Liver (tissue), 9 donors: ENCODE measurements around the gene CAPN10. TPM values are rescaled to one million over a fixed set of nuclear protein-coding genes. Genes with fewer than 3 reads are reported as not detected.

ENCODE experiments used
- DNase-seq: peaks from one replicate; pipeline ENCODE4 v3.0.0-alpha.2; 2017; ENCODE audit warnings: low spot score
- H3K27ac ChIP-seq, 2 donors: one replicate each; pipeline ENCODE4 v1.7.0; 2013; ENCODE audit warnings: inconsistent platforms in 2 of 2, low read length in 2 of 2, control low read depth in 1 of 2, low read depth in 1 of 2, mild to moderate bottlenecking in 1 of 2
- H3K27me3 ChIP-seq, 4 donors: one replicate each; pipeline versions ENCODE4 v1.6.1 to v1.7.0; 2013; ENCODE audit warnings: low read length in 3 of 4, inconsistent platforms in 1 of 4, mild to moderate bottlenecking in 1 of 4, moderate library complexity in 1 of 4; ENCODE audit not compliant: control insufficient read depth in 4 of 4, insufficient read depth in 4 of 4
- H3K36me3 ChIP-seq, 4 donors: one replicate each; pipeline versions ENCODE4 v1.6.1 to v1.7.0; 2013; ENCODE audit warnings: low read length in 3 of 4, mild to moderate bottlenecking in 3 of 4, low read depth in 1 of 4, moderate library complexity in 1 of 4; ENCODE audit not compliant: control insufficient read depth in 4 of 4, insufficient read depth in 3 of 4
- H3K4me1 ChIP-seq, 4 donors: one replicate each; pipeline versions ENCODE4 v1.6.1 to v1.7.0; 2013; ENCODE audit warnings: low read length in 3 of 4, mild to moderate bottlenecking in 3 of 4, moderate library complexity in 1 of 4; ENCODE audit not compliant: control insufficient read depth in 4 of 4, insufficient read depth in 4 of 4
- H3K4me3 ChIP-seq, 3 donors: one replicate each; pipeline versions ENCODE4 v1.6.1 to v1.7.0; 2013; ENCODE audit warnings: low read length in 3 of 3, control low read depth in 1 of 3, low read depth in 1 of 3, mild to moderate bottlenecking in 1 of 3
- H3K9ac ChIP-seq, 2 donors: one replicate each; pipeline ENCODE4 v1.7.0; 2013; ENCODE audit warnings: low read length in 2 of 2, mild to moderate bottlenecking in 2 of 2, moderate library complexity in 2 of 2, control low read depth in 1 of 2, low read depth in 1 of 2
- H3K9me3 ChIP-seq, 4 donors: one replicate each; pipeline versions ENCODE4 v1.6.1 to v1.7.0; 2013; ENCODE audit warnings: low read length in 3 of 4; ENCODE audit not compliant: control insufficient read depth in 4 of 4
- ATF3 ChIP-seq: IDR thresholded peaks from 2 replicates; pipeline ENCODE4 v1.6.1; 2016; ENCODE audit warnings: antibody characterized with exemption
- EGR1 ChIP-seq, 2 donors: IDR thresholded peaks; 2 replicates each; pipeline ENCODE4 v1.6.1; 2016 to 2018; ENCODE audit warnings: antibody characterized with exemption in 2 of 2, low read depth in 2 of 2
- FOXA1 ChIP-seq: IDR thresholded peaks from 2 replicates; pipeline ENCODE4 v1.6.1; 2016; ENCODE audit warnings: antibody characterized with exemption
- FOXA2 ChIP-seq: IDR thresholded peaks from 2 replicates; pipeline ENCODE4 v1.6.1; 2016; ENCODE audit warnings: antibody characterized with exemption
- GABPA ChIP-seq, 2 donors: IDR thresholded peaks in 1 of 2; conservative IDR thresholded peaks in 1 of 2; 2 replicates each; pipeline ENCODE4 v1.6.1; 2016; ENCODE audit warnings: antibody characterized with exemption in 2 of 2, mild to moderate bottlenecking in 1 of 2, moderate library complexity in 1 of 2
- HNF4A ChIP-seq, 2 donors: conservative IDR thresholded peaks; 2 replicates each; pipeline ENCODE4 v1.6.1; 2016; ENCODE audit warnings: antibody characterized with exemption in 2 of 2, mild to moderate bottlenecking in 2 of 2
- JUND ChIP-seq, 2 donors: IDR thresholded peaks; 2 replicates each; pipeline ENCODE4 v1.6.1; 2016; ENCODE audit warnings: antibody characterized with exemption in 2 of 2
- MAX ChIP-seq: IDR thresholded peaks from 2 replicates; pipeline ENCODE4 v1.6.1; 2016; ENCODE audit warnings: antibody characterized with exemption
- NR2F2 ChIP-seq: IDR thresholded peaks from 2 replicates; pipeline ENCODE4 v1.6.1; 2016; ENCODE audit warnings: antibody characterized with exemption
- RAD21 ChIP-seq, 2 donors: IDR thresholded peaks; 2 replicates each; pipeline ENCODE4 v1.6.1; 2016; ENCODE audit warnings: antibody characterized with exemption in 2 of 2, mild to moderate bottlenecking in 2 of 2
- REST ChIP-seq: IDR thresholded peaks from 2 replicates; pipeline ENCODE4 v1.6.1; 2016; ENCODE audit warnings: antibody characterized with exemption, mild to moderate bottlenecking
- RXRA ChIP-seq, 2 donors: IDR thresholded peaks; 2 replicates each; pipeline ENCODE4 v1.6.1; 2017 to 2018; ENCODE audit warnings: antibody characterized with exemption in 2 of 2, mild to moderate bottlenecking in 1 of 2
- SP1 ChIP-seq: IDR thresholded peaks from 2 replicates; pipeline ENCODE4 v1.6.1; 2018; ENCODE audit warnings: antibody characterized with exemption, mild to moderate bottlenecking
- TAF1 ChIP-seq: conservative IDR thresholded peaks from 2 replicates; pipeline ENCODE4 v1.6.1; 2016; ENCODE audit warnings: antibody characterized with exemption, mild to moderate bottlenecking
- YY1 ChIP-seq: IDR thresholded peaks from 2 replicates; pipeline ENCODE4 v1.6.1; 2016; ENCODE audit warnings: antibody characterized with exemption, mild to moderate bottlenecking
- ZBTB33 ChIP-seq: IDR thresholded peaks from 2 replicates; pipeline ENCODE4 v1.6.1; 2016; ENCODE audit warnings: antibody characterized with exemption
- whole genome bisulfite sequencing: extraction: QIAGEN DNeasy Blood & Tissue Kit; methylation state at CpG from one replicate; pipeline ENCODE4 v1.1.7; 2013; 5-methylcytosine and 5-hydroxymethylcytosine counted together
- polyA plus RNA-seq, 2 donors: library from polyadenylated mRNA; stranded (reverse) in 1 of 2; unstranded in 1 of 2; fragments of 200-250 nt in 1 of 2; fragments of >200 nt in 1 of 2; fragmentation: Nextera tagmentation in 1 of 2; extraction: Ambion mirVana in 1 of 2; gene quantifications; one replicate each; pipeline versions ENCODE4 v1.2.1 to v1.2.3, GENCODE V29; 2013 to 2015
- total RNA-seq, 2 donors: library from RNA; depleted of rRNA; stranded (reverse); fragments of >200 nt; gene quantifications; one replicate each; pipeline ENCODE4 v1.2.3, GENCODE V29; 2014
- donor health status: healthy.
- donor health status: healthy.
- donor health status: healthy.
- donor health status: healthy.
- donor health status: healthy.

CAPN10 gene
- total and polyA plus RNA-seq, 4 donors, result 4.8 to 11.3 (median 6.5) TPM

- H3K9ac ChIP-seq, result no peak overlapping the region
- no peak overlapping the region for H3K4me3 ChIP-seq
- TF ChIP-seq RAD21 (IDR thresholded peaks at IDR 0.05) (no peak), REST (no peak), TAF1 (no peak), GABPA (IDR thresholded peaks at IDR 0.05 in 1 of 2, conservative IDR thresholded peaks at IDR 0.05 in 1 of 2) (no peak), NR2F2 (no peak), HNF4A (conservative IDR thresholded peaks at IDR 0.05) (no peak), FOXA2 (no peak), JUND (IDR thresholded peaks at IDR 0.05) (no peak), YY1 (no peak), ZBTB33 (no peak), RXRA (IDR thresholded peaks at IDR 0.05) (no peak), FOXA1 (no peak), ATF3 (no peak), EGR1 (IDR thresholded peaks at IDR 0.05; ENCODE audit: low read depth in 2 of 2) (no peak), SP1 (no peak)
- peaks cover 2 to 11% (median 6%) of the 10 kb centered on the region in 4 donors for H3K4me1 ChIP-seq
- DNase-seq, result no peak
- 86% methylated on average over 19 of the region's 19 CpGs for WGBS
- H3K27ac ChIP-seq, result no peak overlapping the region
- no peaks in the 10 kb centered on the region for H3K27me3 ChIP-seq
- H3K36me3 ChIP-seq, result peaks cover 0 to 2% (median 0%) of the 10 kb centered on the region in 4 donors
- H3K9me3 ChIP-seq, result no peaks in the 10 kb centered on the region
These were observed 18.6 kb downstream of the CAPN10 start for GRCh38 chr2:240604939-240605716.

GRCh38 chr2:240605867-240606743, 19.6 kb downstream of the CAPN10 start:
- Histone ChIP-seq H3K9me3 (no peaks in the 10 kb centered on the region), H3K4me3 (no peak overlapping the region), H3K27ac (no peak overlapping the region), H3K27me3 (no peaks in the 10 kb centered on the region), H3K36me3 (peaks cover 0 to 2% (median 0%) of the 10 kb centered on the region in 4 donors), H3K9ac (no peak overlapping the region), H3K4me1 (peaks cover 2 to 11% (median 6%) of the 10 kb centered on the region in 4 donors)
- DNase-seq, result no peak
- WGBS, result 82% methylated on average over 12 of the region's 12 CpGs
- TF ChIP-seq ZBTB33, result no peak
- no peak for TF ChIP-seq MAX
- no peak for TF ChIP-seq SP1
- no peak for TF ChIP-seq RAD21 (IDR thresholded peaks at IDR 0.05)
- no peak for TF ChIP-seq GABPA (IDR thresholded peaks at IDR 0.05 in 1 of 2, conservative IDR thresholded peaks at IDR 0.05 in 1 of 2)
- TF ChIP-seq JUND (IDR thresholded peaks at IDR 0.05), result no peak
- TF ChIP-seq FOXA1, result no peak
- TF ChIP-seq TAF1, result no peak
- TF ChIP-seq REST, result no peak
- TF ChIP-seq RXRA (IDR thresholded peaks at IDR 0.05), result no peak
- TF ChIP-seq EGR1 (IDR thresholded peaks at IDR 0.05; ENCODE audit: low read depth in 2 of 2), result no peak
